Calu3 (cell line): ENCODE measurements around the gene CIAO2B. TPM values are rescaled to one million over a fixed set of nuclear protein-coding genes. Genes with fewer than 3 reads are reported as not detected.
"Not testable (repeated sequence)": the region's sequence is repeated elsewhere in the genome, so short reads cannot be mapped to it uniquely, and the experiment has no call there.

Source experiments
- BruUV-seq: library from RNA; stranded (reverse); fragments of 400-500 nt; replicated peaks from 2 replicates; lab custom pipeline; 2021; lab: Mats Ljungman, UMichigan
- CTCF ChIA-PET: fragments of 300-600 bp; sonication (Branson Sonifier 250); formaldehyde crosslinking; loops from one replicate; lab custom pipeline; 2022; ENCODE audit warnings: antibody characterized with exemption; lab: Charles Lee
- DNase-seq: peaks from one replicate; pipeline ENCODE4 v3.0.0; 2022
- H3K27ac Mint-ChIP-seq: one replicate; pipeline ENCODE4 v1.8.0; 2022; ENCODE audit warnings: mixed read lengths; ENCODE audit not compliant: unreplicated experiment
- H3K27me3 Mint-ChIP-seq: one replicate; pipeline ENCODE4 v1.8.0; 2022; ENCODE audit warnings: mixed read lengths; ENCODE audit not compliant: unreplicated experiment
- H3K36me3 Mint-ChIP-seq: one replicate; pipeline ENCODE4 v1.8.0; 2022; ENCODE audit warnings: mild to moderate bottlenecking, moderate library complexity, mixed read lengths; ENCODE audit not compliant: insufficient read depth, unreplicated experiment
- H3K4me1 Mint-ChIP-seq: one replicate; pipeline ENCODE4 v1.8.0; 2022; ENCODE audit warnings: mild to moderate bottlenecking, low read depth, mixed read lengths; ENCODE audit not compliant: unreplicated experiment
- H3K4me3 Mint-ChIP-seq: one replicate; pipeline ENCODE4 v1.8.0; 2022; ENCODE audit warnings: mild to moderate bottlenecking, low read depth, moderate library complexity, mixed read lengths; ENCODE audit not compliant: unreplicated experiment
- H3K9me3 Mint-ChIP-seq: one replicate; pipeline ENCODE4 v1.8.0; 2022; ENCODE audit warnings: low read depth, mixed read lengths; ENCODE audit not compliant: unreplicated experiment
- CTCF ChIP-seq: fragments of 200-600 bp; IDR thresholded peaks from one replicate; pipeline ENCODE4 v1.8.0; 2022; ENCODE audit warnings: antibody characterized with exemption; ENCODE audit not compliant: unreplicated experiment
- intact Hi-C: fragments of 100-400 bp; cut with micrococcal nuclease; formaldehyde crosslinking; loops from one replicate; pipeline ENCODE4 v1.10.0; 2022; ENCODE audit not compliant: unreplicated experiment
- total RNA-seq: library from RNA; stranded (reverse); gene quantifications from 2 replicates; pipeline ENCODE4 v1.2.3, GENCODE V29; 2022

The CIAO2B gene
- total RNA-seq, 1 experiment from 2014 or later, result 121 TPM

- intact Hi-C loops, result loop anchor here (1.0 to 5.0 kb wide), 4 partner anchors 41 to 209 kb away; partner anchors contain the start of gene B3GNT9
- Mint-ChIP-seq H3K4me3 (no peak overlapping the region), H3K4me1 (no peaks in the 10 kb centered on the region), H3K36me3 (no peaks in the 10 kb centered on the region), H3K27ac (no peak overlapping the region), H3K9me3 (no peaks in the 10 kb centered on the region), H3K27me3 (peaks cover 32% of the 10 kb centered on the region)
- no peak for DNase-seq
- CTCF ChIA-PET, result interaction anchor here (1.1 kb wide), 1 partner anchor 41 kb away, joined by 3 read pairs; no protein-coding TSS in a partner anchor
- BruUV-seq, result no TSS peak
- TF ChIP-seq CTCF, result no peak
Measured at GRCh38 chr16:66976746-66977145, 42.5 kb upstream of the CIAO2B start.

GRCh38 chr16:66975302-66975893 is 41.2 kb upstream of the CIAO2B start:
- no peak for TF ChIP-seq CTCF
- CTCF ChIA-PET, result interaction anchor here (1.1 to 1.2 kb wide), 3 partner anchors 21 to 211 kb away, joined by 3 to 5 read pairs (median 3); no protein-coding TSS in a partner anchor
- no peaks in the 10 kb centered on the region for H3K4me1 Mint-ChIP-seq
- intact Hi-C loops, result loop anchor here (5.0 kb wide), 2 partner anchors 42 to 177 kb away; partner anchors contain the start of gene B3GNT9
- peaks cover 39% of the 10 kb centered on the region for H3K27me3 Mint-ChIP-seq
- H3K4me3 Mint-ChIP-seq, result no peak overlapping the region
- no peaks in the 10 kb centered on the region for H3K9me3 Mint-ChIP-seq
- H3K36me3 Mint-ChIP-seq, result no peaks in the 10 kb centered on the region
- no peak overlapping the region for H3K27ac Mint-ChIP-seq
- no peak for DNase-seq
- no TSS peak for BruUV-seq

GRCh38 chr16:66974932-66975246 is 40.7 kb upstream of the CIAO2B start:
- CTCF ChIA-PET, result interaction anchor here (0.6 to 1.2 kb wide), 2 partner anchors 21 to 80 kb away, joined by 4 to 5 read pairs; no protein-coding TSS in a partner anchor
- not testable (repeated sequence) for H3K4me1 Mint-ChIP-seq, H3K36me3 Mint-ChIP-seq, BruUV-seq, DNase-seq, H3K27ac Mint-ChIP-seq, H3K9me3 Mint-ChIP-seq, H3K4me3 Mint-ChIP-seq
- H3K27me3 Mint-ChIP-seq, result peaks cover 44% of the 10 kb centered on the region
- intact Hi-C loops, result loop anchor here (5.0 kb wide), 2 partner anchors 42 to 177 kb away; partner anchors contain the start of gene B3GNT9

DNA sequence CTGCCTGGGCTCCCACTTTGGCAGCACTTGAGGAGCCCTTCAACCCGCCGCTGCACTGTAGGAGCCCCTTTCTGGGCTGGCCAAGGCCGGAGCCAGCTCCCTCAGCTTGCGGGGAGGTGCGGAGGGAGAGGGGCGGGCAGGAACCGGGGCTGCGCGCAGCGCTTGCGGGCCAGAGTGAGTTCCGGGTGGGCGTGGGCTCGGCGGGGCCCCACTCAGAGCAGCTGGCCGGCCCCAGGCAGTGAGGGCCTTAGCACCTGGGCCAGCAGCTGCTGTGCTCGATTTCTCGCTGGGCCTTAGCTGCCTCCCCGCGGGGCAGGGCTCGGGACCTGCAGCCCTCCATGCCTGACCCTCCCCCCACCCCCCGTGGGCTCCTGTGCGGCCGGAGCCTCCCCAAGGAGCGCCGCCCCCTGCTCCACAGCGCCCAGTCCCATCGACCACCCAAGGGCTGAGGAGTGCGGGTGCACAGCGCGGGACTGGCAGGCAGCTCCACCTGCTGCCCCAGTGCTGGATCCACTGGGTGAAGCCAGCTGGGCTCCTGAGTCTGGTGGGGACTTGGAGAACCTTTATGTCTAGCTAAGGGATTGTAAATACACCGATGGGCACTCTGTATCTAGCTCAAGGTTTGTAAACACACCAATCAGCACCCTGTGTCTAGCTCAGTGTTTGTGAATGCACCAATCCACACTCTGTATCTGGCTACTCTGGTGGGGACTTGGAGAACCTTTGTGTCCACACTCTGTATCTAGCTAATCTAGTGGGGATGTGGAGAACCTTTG is 40.1 kb upstream of the CIAO2B start:
- H3K27ac Mint-ChIP-seq, BruUV-seq, H3K4me3 Mint-ChIP-seq, H3K9me3 Mint-ChIP-seq, H3K36me3 Mint-ChIP-seq, intact Hi-C loops, H3K4me1 Mint-ChIP-seq, DNase-seq: not testable (repeated sequence)
- CTCF ChIA-PET, result interaction anchor here (0.6 to 1.2 kb wide), 2 partner anchors 20 to 79 kb away, joined by 4 to 5 read pairs; no protein-coding TSS in a partner anchor
- peaks cover 50% of the 10 kb centered on the region for H3K27me3 Mint-ChIP-seq

DNA sequence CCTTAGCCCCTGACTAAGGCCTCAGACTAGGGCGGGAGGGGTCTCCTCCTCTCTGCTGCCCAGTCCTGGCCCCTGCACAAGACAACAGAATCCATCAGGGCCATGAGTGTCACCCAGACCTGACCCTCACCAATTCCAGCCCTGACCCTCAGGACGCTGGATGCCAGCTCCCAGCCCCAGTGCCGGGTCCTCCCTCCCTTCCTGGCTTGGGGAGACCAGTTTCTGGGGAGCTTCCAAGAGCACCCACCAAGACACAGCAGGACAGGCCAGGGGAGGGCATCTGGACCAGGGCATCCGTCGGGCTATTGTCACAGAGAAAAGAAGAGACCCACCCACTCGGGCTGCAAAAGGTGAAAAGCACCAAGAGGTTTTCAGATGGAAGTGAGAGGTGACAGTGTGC is 39.5 kb upstream of the CIAO2B start:
- no peak for TF ChIP-seq CTCF
- Mint-ChIP-seq H3K27me3 (peaks cover 52% of the 10 kb centered on the region), H3K4me1 (no peaks in the 10 kb centered on the region), H3K9me3 (no peaks in the 10 kb centered on the region), H3K4me3 (no peak overlapping the region), H3K27ac (no peak overlapping the region), H3K36me3 (no peaks in the 10 kb centered on the region)
- no peak for DNase-seq
- CTCF ChIA-PET, result no interaction called here
- intact Hi-C loops, result no loop called here
- no TSS peak for BruUV-seq
